ENCODE data around the gene CLASP1.
"Not testable (repeated sequence)": the region's sequence is repeated elsewhere in the genome, so short reads cannot be mapped to it uniquely, and the experiment has no call there.

Gene CLASP1

DNA sequence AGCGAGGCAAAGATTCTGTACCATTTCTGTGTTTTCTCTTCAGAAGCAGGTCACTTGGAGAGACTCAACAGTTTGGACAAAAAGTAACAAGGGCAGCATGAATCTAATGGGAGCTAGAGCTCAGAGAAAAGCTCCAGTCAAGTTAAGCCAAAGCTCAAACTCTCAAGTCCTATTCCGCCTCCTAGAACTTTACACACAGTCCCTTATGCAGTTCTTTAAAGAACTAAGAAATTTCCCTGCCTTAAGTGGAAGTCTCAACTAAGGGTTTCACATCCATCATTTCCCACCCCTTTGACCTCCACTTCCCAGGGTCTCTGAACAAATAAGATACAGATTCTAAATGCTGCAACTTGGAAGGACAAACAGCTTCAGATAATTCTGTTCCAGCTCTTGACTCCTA is 239.9 kb downstream of the CLASP1 start:
- DNase-seq: no peak

DNA sequence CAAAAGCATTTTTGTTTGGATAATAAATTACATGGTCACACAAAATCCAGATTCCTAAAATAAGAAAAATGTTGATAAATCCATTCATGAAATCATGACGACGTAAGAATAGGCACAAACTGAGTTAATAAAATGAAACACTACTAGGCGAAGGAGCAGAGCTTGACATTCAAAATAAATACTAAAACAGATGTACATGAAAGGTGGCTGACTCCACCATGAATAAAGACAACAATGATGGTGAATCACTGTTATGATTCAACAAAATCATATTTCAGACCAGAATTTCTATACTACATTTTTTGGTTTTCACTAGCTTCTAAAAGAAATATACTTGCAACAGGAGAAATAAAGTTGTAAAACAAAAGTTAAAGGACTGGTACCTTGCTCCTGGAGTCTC is 240.6 kb downstream of the CLASP1 start:
- no peak for DNase-seq

DNA sequence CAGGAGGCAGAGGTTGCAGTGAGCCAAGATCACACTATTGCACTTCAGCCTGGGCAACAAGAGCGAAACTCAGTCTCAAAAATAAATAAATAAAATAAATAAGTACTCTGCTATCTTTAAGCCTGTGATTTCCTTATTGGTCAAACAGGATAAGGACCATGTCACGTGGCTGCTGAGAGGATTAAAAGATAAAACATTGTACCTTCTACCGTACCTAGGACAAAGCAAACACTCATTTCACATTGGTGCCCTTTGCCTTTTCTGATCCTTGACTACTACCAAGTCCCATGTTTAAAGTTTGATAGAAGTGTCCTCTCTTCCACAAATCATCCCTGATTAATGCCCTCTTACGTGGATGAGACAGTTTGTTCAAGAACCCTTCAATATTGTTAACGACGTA is 244.0 kb downstream of the CLASP1 start:
- no peak for DNase-seq

DNA sequence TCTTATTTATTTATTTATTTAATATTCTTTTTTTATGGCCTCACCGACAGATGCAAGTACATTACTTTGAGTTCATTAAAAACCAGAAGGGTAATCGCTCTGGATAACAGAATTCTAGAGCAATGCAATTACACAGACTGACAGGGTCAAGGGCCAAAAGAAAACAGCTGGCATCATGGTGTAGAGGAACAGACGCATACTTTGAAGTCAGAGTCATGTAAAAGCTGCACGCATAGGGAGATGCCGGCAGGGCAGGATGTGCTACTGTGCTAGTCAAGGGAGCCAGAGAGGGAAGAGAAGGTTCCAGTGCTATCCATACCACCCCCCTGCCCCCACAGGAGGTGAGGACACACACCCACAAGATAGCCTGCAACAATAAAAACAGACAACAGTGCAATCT is 249.1 kb downstream of the CLASP1 start:
- DNase-seq: no peak

DNA sequence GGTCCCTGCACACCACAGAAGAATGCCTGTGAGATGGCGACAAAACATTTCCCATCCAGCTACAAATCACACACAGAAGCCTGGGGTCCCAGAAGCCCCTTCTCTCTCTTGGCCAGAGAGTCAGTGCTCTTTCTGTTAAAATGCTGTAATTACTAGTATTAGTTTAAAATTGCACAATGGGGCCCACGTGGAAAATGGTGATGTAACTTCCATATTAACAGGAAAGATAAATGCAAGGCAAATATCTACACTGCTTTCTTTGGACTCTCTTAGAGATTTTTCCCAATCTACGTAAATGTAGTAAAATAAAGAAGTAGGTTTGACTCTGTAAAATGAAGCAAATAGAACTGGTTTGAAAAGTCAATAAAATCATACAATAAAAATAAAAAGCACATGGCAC is 250.4 kb downstream of the CLASP1 start:
- DNase-seq: no peak

DNA sequence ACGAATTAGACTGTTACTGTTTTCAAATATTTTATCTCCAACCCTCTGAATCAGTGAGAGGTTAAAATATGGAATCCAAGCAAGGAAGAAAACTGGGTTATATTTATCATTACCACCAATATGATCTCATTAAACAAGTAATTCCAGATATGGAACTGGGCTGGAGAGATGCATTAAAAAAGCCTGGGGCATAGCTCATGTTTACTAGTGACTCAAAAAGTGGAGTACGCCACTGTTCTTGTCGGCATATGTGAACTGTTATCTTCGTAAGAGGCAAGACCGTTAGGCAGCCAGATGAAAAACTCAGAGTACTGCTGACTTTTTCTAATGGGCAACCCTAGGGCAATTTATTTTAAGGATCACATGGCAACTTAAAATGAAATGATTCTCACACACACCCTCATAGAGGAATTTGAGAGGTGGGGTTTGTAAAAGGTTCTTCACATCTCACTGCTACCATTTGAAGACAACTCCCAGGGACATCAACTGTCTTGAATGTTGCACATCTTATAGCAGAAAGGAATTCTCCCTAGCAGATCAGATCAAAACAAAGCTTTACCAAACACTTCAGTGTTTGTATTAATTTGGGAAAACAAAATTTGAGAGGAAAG is 259.1 kb downstream of the CLASP1 start:
- DNase-seq: no peak

DNA sequence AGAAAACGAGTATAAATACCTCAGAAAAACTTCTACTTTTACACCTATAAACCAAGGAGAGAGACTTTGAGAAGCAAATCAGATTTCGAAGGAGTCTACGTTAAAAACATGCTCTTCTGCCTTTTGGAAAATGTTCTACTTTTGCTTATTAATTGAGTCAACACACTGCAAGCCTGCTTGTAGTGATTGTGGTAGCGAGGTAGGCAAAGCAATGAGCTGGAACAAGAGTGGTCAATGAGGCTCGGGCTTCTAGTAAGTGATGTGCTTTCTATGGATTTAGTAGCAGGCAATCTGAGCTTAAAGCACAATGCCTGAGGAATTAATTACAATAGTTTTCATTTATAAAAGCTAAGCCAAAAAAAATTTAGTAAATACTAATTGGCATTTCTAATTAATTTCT is 260.9 kb downstream of the CLASP1 start:
- DNase-seq: no peak

DNA sequence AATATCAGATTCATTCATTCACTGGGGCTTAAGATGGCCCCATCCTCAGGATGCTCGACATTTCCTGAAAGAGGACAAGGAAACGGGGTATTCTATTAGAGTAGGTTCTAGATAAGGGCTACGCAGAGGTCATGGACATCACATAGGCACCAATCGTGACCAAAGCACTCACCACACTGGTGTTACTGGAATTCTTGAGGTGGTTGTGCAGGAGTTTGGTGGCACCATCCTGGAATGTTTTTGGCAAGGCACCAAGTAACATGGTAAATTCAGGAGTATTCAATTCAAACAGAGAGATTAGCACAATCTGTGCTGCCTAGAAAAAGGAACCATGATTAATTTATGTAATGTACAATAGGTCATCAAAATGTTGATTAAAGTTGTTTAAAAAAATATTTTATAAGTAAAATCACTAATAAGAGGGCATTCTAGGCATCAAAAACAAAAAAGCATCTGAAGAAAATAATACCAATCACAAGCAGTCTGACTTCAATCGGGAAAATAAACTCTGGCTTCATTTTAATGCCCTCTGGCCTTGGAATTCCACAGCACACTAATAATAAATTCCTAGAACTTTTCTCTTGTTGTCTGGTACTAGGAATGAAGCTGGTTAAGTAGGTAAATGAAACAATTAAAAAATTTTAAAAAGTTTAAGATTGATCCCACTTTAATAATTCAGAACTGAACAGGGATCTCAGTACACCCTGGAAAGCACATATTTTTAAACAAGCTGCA is 261.5 kb downstream of the CLASP1 start:
- no peak for DNase-seq

DNA sequence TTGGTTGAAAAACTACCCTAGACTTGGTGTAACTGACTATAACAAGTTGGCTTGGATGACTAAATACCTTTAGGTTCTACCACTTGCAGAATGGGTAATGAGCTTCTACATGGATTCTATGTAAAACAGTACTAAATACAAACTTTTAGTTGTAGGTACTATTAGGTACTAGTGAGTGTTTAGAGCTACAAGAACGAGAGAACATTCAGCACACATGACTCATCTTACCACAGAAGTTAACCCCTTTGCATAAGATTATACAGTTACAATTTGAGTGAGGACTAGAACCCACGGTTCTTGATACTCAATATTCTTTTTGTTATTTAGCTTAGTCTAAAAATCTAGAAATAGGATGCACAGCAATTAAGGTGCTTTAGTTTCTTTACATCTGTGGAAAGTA is 262.6 kb downstream of the CLASP1 start:
- DNase-seq: no peak

DNA sequence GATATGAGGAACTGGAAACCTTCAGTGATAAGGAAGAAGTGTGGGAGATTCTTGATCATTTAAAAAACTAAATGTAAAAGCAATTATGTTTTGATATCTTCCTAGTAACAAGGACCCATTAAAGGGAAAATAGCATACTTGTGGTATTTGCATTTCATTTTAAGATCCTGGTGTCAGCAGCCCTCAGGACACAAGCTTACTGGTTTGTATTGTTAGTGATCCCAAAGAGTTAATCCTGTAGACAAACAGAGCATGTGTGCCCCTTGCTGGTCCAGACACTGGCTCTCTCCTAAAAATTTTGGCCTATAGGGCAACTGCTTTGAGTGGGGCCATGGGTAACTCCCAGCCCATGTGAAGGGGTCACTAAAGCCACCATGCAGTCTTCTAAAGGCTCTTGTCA is 263.2 kb downstream of the CLASP1 start:
- DNase-seq: no peak

DNA sequence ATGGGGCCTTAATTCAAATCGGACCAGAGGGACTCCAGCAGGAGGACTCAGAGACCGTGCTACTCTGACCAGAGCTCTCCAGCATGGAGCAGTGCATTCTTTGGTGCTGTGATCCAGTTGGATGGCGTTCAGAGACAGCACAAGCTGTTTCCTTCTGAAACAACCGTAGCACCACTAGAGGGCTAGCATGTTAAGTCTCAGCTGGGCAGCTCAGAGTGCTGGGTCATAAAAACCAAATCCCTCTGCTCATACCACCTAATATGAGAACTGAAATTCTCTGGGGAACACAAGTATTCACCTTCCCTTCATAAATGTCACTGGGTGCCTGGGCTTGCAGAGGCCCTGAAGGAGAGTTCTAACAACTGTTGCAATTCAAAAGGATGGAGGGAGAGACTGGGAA is 266.5 kb downstream of the CLASP1 start:
- no peak for DNase-seq

DNA sequence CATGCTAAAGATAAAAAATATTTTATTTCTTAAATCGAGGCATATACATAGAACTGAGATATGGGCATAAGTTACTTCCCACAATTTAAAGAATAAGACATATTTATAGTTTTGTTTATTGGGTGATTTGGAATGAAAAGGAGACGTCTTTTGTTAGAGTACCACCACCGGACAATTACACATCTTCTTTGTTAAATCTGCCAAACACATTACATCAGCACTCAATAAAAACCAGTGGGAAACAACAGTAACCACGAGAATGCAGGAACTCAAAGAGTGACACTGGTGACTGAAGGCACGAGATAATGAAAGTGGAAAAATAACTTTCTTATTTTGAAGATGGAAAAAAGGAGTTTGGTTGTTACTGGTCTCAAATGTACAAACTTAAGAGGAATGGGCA is 271.6 kb downstream of the CLASP1 start:
- no peak for DNase-seq

DNA sequence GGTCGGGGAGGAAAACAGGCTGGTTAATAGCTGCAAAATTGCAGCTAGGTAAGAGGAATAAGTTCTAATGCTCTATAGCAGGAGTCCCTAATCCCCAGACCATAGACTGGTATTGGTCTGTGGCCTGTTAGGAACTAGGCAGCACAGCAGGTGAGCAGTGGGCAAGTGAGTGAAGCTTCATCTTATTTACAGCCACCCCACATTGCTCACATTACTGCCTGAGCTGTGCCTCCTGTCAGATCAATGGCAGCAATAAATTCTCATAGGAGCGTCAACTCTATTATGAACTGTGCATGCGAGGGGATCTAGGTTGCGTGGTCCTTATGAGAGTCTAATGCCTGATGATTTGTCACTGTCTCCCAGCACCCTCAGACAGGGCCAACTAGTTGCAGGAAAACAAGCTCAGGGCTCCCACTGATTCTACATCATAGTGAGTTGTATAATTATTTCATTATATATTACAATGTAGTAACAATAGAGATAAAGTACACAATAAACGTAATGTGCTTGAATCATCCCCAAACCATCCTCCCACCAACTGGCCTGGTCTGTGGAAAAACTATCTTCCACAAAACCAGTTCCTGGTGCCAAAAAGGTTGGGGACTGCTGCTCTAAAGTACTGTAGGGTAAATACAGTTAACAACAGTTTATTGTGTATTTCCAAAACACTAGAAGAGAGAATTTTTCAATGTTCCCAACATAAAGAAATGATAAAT is 272.6 kb downstream of the CLASP1 start:
- no peak for DNase-seq

DNA sequence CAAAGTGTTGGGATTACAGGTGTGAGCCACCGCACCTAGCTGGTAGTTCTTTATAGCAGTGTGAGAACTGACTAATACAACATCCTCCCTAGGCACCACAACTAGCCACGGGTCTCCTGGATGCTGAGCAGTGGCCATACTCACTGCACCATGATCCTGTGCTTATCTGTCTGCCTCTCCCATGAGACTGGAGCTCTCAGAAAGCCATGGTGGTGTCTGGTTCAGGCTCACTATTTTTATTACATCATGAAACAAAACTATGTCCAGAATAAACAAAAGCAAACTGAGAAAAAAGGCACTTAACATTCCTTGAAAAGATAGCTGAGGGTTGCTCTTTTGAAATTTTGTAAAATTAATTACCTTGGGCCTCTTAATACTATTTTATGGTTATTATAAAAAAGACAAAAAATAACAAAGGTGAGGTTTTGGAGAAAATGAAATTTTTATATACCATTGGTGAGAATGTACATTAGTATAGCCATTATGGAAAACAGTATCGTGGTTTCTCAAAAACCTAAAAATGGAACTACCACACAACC is 273.6 kb downstream of the CLASP1 start:
- DNase-seq: no peak

DNA sequence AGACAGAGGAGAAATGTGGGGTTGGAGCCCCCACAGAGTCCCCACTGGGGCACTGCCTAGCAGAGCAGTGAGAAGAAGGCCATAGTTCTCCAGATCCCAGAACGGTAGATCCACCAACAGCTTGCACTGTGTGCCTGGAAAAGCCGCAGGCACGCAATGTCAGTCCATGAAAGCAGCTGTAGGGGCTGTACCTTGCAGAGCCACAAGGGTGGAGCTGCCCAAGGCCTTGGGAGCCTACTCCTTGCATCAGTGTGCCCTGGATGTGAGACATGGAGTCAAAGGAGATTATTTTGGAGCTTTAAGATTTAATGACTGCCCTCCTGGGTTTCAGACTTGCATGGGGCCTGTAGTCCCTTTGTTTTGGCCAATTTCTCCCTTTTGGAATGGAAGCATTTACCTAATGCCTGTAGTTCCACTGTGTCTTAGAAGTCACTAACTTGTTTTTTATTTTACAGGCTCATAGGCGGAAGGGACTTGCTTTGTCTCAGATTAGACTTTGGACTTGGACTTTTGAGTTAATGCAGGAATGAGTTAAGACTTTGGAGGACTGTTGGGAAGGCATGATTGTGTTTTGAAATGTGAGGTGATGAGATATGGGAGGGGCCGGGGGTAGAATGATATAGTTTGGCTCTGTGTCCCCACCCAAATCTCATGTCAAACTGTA is 274.7 kb downstream of the CLASP1 start:
- not testable (repeated sequence) for DNase-seq

DNA sequence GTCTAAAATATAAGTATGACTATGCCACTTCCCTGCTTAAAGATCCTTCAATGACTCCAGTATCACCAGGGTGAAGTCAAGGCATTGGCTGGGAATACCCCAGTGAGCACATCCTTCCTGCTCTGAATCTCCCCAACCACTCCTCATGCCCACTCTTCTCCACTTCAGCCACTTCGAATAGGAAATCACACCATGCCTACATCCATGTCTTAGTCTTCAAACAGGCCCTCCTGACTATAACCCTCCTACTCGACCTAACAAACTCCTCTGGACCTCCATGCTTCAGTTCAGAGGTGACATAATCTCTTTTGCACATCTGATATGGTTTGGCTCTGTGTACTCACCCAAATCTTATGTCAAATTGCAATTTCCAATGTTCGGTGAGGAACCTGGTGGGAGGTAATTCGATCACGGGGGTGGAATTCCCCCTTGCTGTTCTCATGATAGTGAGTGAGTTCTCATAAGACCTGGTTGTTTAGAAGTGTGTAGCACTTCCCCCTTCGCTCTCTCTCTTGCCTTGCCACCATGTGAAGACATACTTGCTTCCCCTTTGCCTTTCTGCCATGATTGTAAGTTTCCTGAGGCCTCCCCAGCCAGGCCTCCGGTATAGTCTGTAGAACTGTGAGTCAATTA is 276.4 kb downstream of the CLASP1 start:
- DNase-seq: no peak

DNA sequence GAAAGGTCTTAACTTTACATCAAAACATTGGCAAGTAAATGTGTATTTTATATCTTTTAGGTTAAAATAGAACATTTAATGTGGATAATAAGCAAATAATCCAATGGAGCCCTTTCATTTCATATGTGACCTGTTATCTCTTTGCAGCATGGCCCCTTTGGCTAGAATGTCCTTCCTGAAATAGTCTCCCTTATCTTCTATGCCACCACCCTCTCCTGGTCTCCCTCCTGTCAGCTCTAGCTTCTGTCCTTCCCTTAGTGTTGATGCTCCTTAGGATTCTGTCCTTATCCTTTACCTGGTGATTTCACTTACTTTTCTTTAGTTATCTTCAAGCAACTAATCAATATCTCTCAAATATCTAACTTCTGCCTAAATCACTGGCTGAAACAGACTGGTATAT is 277.2 kb downstream of the CLASP1 start:
- no peak for DNase-seq

DNA sequence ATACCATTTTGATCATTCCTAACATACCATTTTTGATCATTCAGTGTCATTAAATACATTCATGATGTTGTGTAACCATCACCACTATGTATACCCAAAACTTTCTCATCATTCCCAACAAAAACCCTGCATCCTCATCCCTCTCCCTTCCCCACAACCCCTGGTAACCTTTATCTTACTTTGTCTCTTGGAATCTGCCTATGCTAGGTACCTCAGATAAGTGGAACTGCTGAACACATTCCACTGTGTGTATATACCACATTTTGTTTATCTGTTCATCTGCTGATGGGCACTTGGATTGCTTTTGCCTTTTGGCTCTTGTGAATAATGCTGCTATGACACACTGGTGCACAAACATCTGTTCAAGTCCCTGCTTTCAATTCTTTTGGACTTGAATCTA is 280.4 kb downstream of the CLASP1 start:
- DNase-seq: no peak

DNA sequence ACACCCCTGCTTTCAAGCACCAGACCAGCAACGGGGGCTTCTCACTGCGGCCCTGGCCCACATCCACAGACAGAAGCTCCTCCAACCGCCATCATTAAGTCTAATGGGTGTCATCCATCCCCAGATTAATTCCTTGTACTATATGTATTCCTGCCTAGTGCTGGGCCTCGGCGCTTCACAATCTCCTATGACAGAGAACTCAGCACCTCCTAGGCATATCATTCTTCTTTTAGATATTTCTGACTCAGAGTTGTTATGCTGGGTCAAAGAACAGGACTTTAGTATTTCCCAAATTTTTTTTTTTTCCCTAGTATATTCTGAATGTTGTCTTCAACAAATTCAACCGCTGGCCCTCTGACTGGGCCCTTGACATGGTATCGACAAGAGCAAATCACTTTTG is 281.1 kb downstream of the CLASP1 start:
- DNase-seq: no peak

DNA sequence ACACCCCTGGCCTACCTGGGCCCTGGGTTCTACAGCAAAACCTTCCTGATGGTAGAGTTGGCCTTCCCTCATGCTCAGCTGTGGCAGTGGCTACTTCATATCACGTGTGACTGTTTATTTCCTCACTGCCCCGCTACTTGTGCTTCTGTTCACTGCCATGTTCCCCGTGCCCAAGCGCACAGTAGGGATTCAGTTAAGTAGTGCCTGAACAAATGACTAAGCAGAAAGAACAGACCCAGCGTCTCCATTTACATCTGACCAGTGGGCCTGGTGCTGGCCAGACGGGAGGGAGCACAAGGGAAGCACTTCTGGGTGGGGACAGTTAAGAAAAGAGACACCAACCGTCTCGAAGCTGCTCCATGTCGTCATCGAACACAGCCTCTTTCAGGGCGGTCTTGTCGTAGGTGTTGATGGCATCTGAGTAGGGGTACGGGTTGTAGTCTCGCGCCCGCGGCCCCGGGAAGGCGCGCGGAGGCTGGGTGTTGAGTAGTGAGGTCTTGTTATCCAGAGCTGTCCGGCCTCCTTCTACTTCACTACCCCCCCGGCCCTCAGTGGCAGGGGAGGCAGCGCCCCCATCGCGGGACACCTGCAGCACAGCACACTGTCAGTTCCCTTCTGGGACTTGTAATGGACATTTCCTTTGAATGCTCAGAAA is 281.9 kb downstream of the CLASP1 start:
- no peak for DNase-seq

DNA sequence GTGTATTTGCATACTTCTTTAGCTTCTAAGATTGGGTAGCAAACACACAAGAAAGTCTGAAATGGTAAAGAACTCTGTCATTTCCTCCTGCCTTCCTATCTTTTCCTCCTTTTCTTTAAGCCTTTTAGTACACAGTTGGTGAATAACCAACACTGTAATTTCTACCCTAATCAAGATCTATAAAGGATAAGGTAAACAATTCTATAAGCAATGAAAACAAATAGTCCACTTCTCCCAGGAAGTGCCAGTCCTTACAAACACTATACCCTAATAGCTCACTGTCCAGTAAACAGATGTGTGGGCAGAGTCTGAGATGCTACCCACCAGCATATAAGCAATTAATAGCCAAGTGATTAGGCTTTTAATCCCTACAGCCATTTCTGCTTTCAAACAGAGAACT is 283.2 kb downstream of the CLASP1 start:
- DNase-seq: no peak

DNA sequence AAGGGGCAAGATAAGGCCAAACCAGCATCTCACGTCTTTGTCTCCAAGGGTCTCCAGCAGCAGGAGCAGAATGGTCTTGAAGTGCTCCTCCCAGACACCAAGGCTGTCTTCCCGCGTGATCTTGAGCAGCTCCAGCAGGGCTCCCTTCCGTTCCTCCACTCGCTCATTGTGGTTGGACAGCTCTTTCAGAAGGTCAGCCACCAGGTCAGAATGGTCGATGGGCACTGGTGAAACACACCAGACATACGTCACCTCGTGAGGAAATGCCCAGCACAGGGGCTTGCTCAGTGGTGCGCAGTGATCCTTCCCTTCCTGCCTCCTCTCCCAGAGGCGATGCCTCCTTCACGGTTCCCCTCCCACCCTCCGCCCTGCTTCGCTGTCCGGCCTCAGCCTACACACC is 284.2 kb downstream of the CLASP1 start:
- no peak for DNase-seq

All from CD4-positive, alpha-beta T cell treated with Interleukin-1 beta for 1 hour (primary cell).